ENCODE results near the gene AQP7.

- TF ChIP-seq, protein P1, sequence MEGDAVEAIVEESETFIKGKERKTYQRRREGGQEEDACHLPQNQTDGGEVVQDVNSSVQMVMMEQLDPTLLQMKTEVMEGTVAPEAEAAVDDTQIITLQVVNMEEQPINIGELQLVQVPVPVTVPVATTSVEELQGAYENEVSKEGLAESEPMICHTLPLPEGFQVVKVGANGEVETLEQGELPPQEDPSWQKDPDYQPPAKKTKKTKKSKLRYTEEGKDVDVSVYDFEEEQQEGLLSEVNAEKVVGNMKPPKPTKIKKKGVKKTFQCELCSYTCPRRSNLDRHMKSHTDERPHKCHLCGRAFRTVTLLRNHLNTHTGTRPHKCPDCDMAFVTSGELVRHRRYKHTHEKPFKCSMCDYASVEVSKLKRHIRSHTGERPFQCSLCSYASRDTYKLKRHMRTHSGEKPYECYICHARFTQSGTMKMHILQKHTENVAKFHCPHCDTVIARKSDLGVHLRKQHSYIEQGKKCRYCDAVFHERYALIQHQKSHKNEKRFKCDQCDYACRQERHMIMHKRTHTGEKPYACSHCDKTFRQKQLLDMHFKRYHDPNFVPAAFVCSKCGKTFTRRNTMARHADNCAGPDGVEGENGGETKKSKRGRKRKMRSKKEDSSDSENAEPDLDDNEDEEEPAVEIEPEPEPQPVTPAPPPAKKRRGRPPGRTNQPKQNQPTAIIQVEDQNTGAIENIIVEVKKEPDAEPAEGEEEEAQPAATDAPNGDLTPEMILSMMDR (IDR thresholded peaks at IDR 0.05; ENCODE audit: poor library complexity, severe bottlenecking): no peak
- TF ChIP-seq RAD21 (conservative IDR thresholded peaks at IDR 0.05): no peak
- no peak for TF ChIP-seq EP300 (conservative IDR thresholded peaks at IDR 0.05; ENCODE audit: poor library complexity, severe bottlenecking)
- no peak for TF ChIP-seq POLR2AphosphoS5 (IDR thresholded peaks at IDR 0.05)
- no peak for TF ChIP-seq TAF1 (IDR thresholded peaks at IDR 0.05; ENCODE audit: low read depth)
- no peak for TF ChIP-seq EZH2 (IDR thresholded peaks at IDR 0.05; ENCODE audit: borderline replicate concordance, insufficient read depth, low read length, poor library complexity, severe bottlenecking)
- no peak for TF ChIP-seq SMC3 (conservative IDR thresholded peaks at IDR 0.05; ENCODE audit: poor library complexity)
- TF ChIP-seq REST (IDR thresholded peaks at IDR 0.05; ENCODE audit: borderline replicate concordance): no peak
Measured at GRCh38 chr9:33437898-33438297, 35.5 kb upstream of the AQP7 start.

All from neural cell (in vitro differentiated cells).